Omental fat pad (tissue), 4 donors: Measurements from ENCODE around the gene KCNC3. TPM values are rescaled to one million over a fixed set of nuclear protein-coding genes. Genes with fewer than 3 reads are reported as not detected.
"Not testable (repeated sequence)": the region's sequence is repeated elsewhere in the genome, so short reads cannot be mapped to it uniquely, and the experiment has no call there.

ENCODE experiments used
- ATAC-seq: fragments of 150-250 bp; one replicate; pipeline ENCODE4 v1.9.1; 2016; ENCODE audit warnings: mild to moderate bottlenecking, moderate library complexity; ENCODE audit not compliant: low FRiP score
- DNase-seq: peaks from one replicate; pipeline ENCODE4 v3.0.0-alpha.2; 2019; ENCODE audit warnings: low spot score
- total RNA-seq, 4 donors: library from RNA; depleted of rRNA; stranded (reverse); fragments of >200 nt; gene quantifications; one replicate each; pipeline ENCODE4 v1.1.0, GENCODE V29; 2016
- TF ChIP-seq, protein P1 (sequence below), 3 donors: fragments of 450-650 bp; IDR thresholded peaks; one replicate each; pipeline ENCODE4 v1.5.1; 2016 to 2017; ENCODE audit warnings: antibody characterized with exemption in 3 of 3, mild to moderate bottlenecking in 3 of 3, moderate library complexity in 2 of 3

Gene KCNC3
- total RNA-seq, 4 donors from 2014 or later = 0.28 to 0.72 (median 0.31) TPM

DNA sequence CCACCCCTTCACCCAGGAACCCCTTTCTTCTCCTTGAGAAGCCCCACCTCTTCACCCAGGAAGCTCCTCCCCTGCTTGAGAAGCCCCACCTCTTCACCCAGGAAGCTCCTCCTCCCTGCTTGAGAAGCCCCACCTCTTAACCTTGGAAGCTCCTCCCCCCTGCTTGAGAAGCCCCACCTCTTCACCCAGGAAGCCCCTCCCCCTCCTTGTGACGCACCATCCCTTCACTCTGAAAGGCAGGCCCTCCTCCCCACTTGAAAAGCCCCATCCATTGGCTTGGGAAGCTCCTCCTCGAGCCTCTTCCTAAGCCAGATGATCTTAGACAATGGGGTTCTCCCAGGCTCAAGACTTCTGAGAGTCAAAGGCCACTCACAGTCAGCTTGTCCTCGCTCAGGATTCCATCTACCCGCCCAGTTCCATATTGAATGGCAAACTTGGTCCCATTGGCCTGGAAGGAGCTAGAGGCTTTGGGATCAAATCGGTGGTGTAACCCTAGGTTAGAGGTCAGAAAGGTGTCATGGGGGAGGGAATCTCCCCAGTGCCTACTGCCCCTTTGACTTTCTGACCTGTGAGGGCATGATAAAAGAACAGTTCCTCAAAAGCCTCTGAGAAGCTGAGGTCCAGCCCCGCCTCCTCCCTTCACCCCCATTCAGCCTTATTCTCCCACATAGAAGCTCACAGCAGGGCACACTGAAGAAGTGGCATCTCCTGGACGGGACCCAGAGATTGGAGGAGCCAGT lies 32.3 kb upstream of the KCNC3 start:
- TF ChIP-seq, protein P1, sequence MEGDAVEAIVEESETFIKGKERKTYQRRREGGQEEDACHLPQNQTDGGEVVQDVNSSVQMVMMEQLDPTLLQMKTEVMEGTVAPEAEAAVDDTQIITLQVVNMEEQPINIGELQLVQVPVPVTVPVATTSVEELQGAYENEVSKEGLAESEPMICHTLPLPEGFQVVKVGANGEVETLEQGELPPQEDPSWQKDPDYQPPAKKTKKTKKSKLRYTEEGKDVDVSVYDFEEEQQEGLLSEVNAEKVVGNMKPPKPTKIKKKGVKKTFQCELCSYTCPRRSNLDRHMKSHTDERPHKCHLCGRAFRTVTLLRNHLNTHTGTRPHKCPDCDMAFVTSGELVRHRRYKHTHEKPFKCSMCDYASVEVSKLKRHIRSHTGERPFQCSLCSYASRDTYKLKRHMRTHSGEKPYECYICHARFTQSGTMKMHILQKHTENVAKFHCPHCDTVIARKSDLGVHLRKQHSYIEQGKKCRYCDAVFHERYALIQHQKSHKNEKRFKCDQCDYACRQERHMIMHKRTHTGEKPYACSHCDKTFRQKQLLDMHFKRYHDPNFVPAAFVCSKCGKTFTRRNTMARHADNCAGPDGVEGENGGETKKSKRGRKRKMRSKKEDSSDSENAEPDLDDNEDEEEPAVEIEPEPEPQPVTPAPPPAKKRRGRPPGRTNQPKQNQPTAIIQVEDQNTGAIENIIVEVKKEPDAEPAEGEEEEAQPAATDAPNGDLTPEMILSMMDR (IDR thresholded peaks at IDR 0.05) = no peak
- ATAC-seq (no peak), DNase-seq (no peak)

DNA sequence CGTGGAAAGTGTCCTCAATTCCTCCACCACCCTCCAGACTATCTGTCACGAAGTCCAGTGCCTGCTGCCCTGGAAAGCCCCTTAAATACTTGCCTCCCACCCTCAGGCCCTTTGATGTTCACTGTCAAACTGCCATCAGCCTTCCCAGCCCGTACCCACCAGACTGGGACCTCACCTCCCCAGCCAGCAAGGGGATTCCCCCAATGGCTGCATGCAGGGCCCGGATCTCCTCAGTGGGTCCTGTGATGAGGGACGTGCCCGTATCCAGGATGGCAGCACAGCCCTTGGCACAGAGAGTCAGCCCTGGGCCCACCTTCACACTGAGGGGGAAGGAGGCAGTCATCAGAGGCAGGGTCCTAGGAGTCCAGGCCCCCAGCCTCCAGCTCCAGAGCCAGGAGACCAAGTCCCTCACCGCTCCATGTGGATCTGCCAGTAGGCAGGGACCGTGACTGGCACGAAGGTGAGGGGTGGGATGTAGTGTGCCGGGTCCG lies 30.2 kb upstream of the KCNC3 start:
- TF ChIP-seq, protein P1 (IDR thresholded peaks at IDR 0.05) = no peak
- DNase-seq = no peak

DNA sequence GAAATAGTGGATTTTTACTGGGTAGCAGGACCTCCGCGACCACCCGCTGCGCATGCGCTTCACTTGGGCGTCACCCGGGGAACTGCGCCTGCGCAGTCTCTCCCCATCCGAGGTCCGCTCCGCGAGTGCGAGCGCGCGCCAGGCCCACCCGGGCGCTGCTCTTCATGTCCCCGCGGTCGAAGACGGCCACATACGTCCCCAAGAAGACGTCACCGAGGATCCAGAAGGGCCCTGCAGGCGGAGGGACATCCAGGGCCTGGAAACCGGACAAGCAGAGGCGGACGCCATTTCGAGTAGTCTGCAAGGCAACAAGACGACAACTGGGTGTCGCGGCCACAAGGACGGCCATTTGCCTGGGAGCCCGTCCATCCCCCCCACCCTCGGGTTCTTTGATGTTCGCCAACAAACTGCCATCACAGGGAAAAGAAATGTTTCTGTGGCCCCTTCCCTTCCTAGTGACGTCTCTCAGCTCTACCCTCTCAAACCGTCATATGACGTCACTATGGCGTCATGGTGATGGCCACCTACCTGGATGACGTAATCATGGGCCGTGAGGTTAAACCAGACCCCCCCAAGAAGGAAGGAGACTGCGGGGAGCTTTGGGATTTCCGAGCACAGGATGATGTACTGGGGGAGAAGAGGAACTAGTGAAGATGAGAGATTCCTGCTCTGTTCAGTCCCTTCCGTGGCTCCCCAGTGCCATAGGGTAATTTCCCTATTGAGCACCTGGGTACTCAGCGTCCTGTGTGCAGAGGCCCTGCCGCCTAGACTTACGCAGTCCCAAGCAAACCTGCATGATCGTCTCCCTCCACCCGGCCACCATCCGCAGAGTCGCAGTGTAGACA lies 29.5 kb upstream of the KCNC3 start:
- TF ChIP-seq, protein P1 (IDR thresholded peaks at IDR 0.05) = no peak
- no peak for ATAC-seq
- DNase-seq = no peak

More for the DNA sequence above, 30.2 kb upstream of the KCNC3 start:
- no peak for ATAC-seq

DNA sequence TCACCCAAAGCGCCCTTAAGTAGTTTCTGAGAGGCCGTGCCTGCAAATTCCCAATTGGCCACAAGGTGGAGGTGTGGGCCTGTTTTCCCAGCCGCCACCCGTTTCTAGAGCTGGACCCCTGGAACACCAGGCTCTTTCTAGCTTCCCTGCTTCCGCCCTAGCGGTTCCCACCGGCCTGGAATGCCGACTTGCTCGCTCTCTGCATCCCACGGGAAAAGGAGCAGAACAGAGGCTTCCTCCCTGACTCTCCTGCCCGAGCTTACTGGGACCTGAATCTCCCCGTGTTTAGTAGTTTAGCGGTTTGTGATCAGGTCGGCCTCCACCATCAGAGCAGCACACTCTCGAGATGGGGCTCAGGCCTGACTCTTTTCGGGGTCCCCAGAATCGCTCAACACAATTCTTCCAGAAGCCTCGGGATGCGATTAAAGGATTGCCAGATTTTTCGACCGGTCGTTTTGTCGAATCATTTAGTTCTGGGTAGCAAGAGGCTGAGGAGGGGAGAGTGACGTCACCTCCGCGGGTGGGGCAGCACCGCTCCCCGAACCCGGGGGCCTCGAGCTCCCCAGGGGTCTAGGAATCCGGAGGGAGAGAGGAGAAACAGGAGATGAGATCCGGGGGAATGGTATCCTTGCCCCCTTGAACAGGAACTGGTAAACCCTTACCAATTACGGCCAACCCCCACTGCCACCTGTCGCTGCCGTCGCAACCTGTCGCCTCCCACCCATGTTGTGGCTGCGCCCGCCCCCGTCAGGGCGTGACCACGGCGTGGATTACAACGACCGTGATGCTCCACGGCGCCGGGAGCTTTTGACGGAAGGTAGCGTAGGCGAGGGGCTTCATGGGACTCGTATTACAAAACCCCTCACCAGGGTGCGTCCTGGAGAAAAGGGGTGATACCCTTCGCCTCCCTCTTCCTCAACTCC lies 28.3 kb upstream of the KCNC3 start:
- DNase-seq (peak; percentile 63), ATAC-seq (peak; percentile 78)
- TF ChIP-seq, protein P1 (IDR thresholded peaks at IDR 0.05) = peak in 2 of 3 donors; percentile 29 to 89

DNA sequence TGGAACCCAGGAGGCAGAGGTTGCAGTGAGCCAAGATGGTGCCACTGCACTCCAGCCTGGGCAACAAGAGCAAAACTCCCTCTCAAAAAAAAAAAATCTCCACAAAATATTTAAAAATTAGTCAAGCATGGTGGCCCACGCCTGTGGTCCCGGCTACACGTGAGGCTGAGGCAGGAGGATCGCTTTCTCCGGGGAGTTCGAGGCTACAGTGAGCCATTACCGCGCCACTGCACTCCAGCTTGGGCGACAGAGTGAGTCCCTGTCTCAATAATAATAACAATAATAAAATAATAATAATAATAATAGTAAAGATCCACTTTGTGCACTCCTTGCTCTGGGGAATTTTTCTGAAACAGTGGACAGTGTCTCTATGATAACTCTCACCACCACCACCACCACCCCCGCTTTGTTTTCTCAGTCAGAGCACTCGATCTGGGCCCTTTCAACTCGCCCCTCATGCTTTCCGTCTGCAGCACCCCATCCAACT lies 27.6 kb upstream of the KCNC3 start:
- DNase-seq = no peak
- ATAC-seq = no peak
- TF ChIP-seq, protein P1 (IDR thresholded peaks at IDR 0.05) = no peak

DNA sequence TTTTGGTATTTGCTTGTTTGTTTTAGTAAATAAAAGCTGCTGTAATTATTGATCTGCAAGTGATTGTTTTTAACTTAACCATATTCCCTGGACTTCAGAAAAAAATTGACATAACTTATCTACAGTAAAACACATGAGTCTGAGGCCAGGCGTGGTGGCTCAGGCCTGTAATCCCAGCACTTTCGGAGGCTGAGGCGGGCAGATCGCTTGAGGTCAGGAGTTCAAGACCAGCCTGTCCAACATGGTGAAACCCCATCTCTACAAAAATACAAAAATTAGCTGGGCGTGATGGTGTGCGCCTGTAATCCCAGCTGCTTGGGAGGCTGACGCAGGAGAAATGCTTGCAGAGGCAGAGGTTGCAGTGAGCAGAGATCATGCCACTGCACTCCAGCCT lies 24.3 kb upstream of the KCNC3 start:
- ATAC-seq, DNase-seq: not testable (repeated sequence)
